Activated CD4-positive, alpha-beta T cell treated with anti-CD3 and anti-CD28 coated beads, Interleukin-2, amount 10 ng/mL, durations not matched to agents 24 days and 14 days (primary cell): ENCODE data around the gene FAM149B1. TPM values are rescaled to one million over a fixed set of nuclear protein-coding genes. Genes with fewer than 3 reads are reported as not detected.
"Not testable (repeated sequence)": the region's sequence is repeated elsewhere in the genome, so short reads cannot be mapped to it uniquely, and the experiment has no call there.

Experiments used
- DNase-seq: peaks from one replicate; pipeline ENCODE4 v3.0.0; 2022
- H3K27ac Mint-ChIP-seq: one replicate; pipeline ENCODE4 v1.8.0; 2022; ENCODE audit warnings: mild to moderate bottlenecking, mixed read lengths
- H3K27me3 Mint-ChIP-seq: one replicate; pipeline ENCODE4 v1.8.0; 2022; ENCODE audit warnings: mixed read lengths
- H3K36me3 Mint-ChIP-seq: one replicate; pipeline ENCODE4 v1.8.0; 2022; ENCODE audit warnings: low read depth, mild to moderate bottlenecking, mixed read lengths
- H3K4me1 Mint-ChIP-seq: one replicate; pipeline ENCODE4 v1.8.0; 2021; ENCODE audit warnings: mixed read lengths
- H3K4me3 Mint-ChIP-seq: one replicate; pipeline ENCODE4 v1.8.0; 2022; ENCODE audit warnings: mild to moderate bottlenecking, moderate library complexity, mixed read lengths
- H3K9me3 Mint-ChIP-seq: one replicate; pipeline ENCODE4 v1.8.0; 2021; ENCODE audit warnings: mixed read lengths
- intact Hi-C: fragments of 100-400 bp; cut with micrococcal nuclease; formaldehyde crosslinking; loops from one replicate; pipeline ENCODE4 v1.15.1; 2023
- total RNA-seq: library from RNA; stranded (reverse); gene quantifications from 2 replicates; pipeline ENCODE4 v1.2.3, GENCODE V29; 2022

The FAM149B1 gene
- total RNA-seq, 1 donor from 2014 or later = 11.5 TPM

DNA sequence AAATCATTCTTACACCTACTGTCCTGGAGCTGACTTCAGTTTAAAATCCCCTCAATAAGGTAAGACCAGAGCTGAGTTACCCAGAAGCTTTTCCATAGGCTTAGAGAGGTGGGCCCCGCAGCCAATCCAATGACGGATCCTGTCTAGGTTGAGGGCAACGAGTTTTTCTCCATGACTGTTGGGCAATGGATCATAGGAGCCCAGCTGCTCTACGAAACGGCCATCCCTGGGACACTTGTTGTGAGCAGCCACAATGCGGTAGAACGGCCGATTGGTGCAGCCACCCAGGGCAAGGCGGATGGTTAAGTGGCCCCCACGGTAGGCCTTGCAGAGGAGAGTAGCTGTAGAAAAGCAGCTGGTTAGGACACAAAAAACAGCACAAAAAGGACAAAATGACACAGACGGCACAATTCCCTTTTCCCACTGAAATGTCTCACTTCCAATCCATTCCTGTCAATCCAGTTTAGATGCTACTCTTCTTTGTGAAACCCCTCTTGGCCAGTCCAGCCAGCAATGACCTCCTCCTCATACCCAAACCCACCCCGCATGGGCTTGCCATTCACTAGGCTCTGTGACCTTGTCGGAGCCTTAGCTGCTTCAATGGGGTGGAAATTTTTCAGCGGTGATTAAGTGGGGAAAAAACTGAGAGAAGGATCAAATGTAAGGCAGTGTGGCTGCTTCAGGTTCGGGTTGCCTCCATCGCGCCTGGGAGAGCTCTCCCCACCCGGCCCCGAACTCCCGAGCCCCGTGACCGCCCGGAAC, 83.9 kb downstream of the FAM149B1 start:
- H3K9me3 Mint-ChIP-seq = no peaks in the 10 kb centered on the region
- peak overlapping the region; percentile 96 for H3K27ac Mint-ChIP-seq
- intact Hi-C loops = loop anchor here (2.0 to 5.0 kb wide), 3 partner anchors 83 to 490 kb away; partner anchors contain the start of genes ANXA7, ECD, FAM149B1 and SEC24C
- H3K4me1 Mint-ChIP-seq = peaks cover 34% of the 10 kb centered on the region
- H3K27me3 Mint-ChIP-seq = no peaks in the 10 kb centered on the region
- peak; percentile 64 for DNase-seq
- H3K36me3 Mint-ChIP-seq = peaks cover 48% of the 10 kb centered on the region
- H3K4me3 Mint-ChIP-seq = peak overlapping the region; percentile 94

DNA sequence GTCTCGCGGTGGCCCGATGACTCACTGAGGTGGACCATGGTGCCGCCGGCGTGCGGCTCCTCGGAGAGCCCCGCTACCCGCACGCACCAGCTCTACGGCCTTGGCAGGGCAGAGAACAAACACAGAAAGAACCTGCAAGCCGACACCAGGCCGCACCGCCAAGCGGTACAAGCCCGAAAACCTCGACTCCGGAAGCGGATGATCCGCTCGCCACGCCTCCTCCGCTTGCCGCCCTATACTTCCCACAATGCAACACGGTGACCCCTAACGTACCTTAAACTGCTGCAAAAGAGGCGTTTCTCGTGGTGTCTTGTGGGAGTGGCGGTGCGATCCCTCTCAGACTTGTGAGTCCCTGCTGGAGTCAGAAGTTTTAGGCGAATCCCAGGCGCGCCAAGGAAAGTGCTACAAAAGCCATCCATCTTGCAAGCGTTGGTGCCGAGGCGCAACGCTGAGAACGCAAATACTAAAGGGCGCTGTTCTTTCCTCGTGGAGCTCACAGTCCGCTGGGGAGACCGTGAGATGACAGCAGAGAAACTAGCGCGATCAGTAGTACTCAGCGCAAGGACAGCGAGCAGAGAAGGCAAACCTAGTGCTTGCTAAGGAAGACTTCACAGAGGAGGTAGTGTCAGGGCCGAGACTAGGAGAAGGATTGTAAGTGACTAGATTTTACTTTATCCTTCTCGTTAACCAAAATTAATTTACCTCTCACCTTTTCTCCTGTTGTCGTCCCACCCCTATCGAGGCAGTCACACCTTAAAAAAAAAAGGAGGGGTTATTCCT, 84.7 kb downstream of the FAM149B1 start, which contains the start of gene MRPS16:
MRPS16 (minus strand) TSS at position 200 of the 780 bp plus-strand sequence; CDS start at position 38, 162 bp downstream.
- peaks cover 34% of the 10 kb centered on the region for H3K4me1 Mint-ChIP-seq

DNA sequence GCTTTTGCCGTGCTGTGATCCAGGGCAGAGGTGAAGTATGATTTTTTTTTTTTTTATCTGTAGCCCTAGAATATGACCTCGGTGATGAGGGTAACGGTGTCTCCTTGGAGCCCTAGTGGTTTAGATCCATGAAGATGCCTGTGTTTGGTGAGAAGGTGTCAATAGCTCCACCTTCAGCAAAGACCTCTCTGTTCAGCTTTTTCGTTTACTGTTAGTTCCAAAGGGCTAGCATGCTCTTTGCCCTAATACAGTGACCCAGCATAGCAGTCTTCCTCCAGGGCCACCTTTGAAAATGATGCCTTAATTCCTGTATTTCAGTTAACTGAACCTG, 85.3 kb downstream of the FAM149B1 start:
- no peaks in the 10 kb centered on the region for H3K27me3 Mint-ChIP-seq
- peak; percentile 67 for DNase-seq
- H3K27ac Mint-ChIP-seq = peak overlapping the region; percentile 96
- H3K36me3 Mint-ChIP-seq = peaks cover 38% of the 10 kb centered on the region
- intact Hi-C loops = loop anchor here (2.0 to 5.0 kb wide), 3 partner anchors 84 to 489 kb away; partner anchors contain the start of genes ANXA7, ECD, FAM149B1 and SEC24C
- peaks cover 29% of the 10 kb centered on the region for H3K4me1 Mint-ChIP-seq
- H3K9me3 Mint-ChIP-seq = no peaks in the 10 kb centered on the region
- peak overlapping the region; percentile 94 for H3K4me3 Mint-ChIP-seq

More for the DNA sequence above, 84.7 kb downstream of the FAM149B1 start, which contains the start of gene MRPS16:
- Mint-ChIP-seq H3K27me3 (no peaks in the 10 kb centered on the region), H3K9me3 (no peaks in the 10 kb centered on the region), H3K4me3 (peak within 1 kb of the TSS; percentile 94), H3K27ac (peak within 1 kb of the TSS; percentile 96), H3K36me3 (peaks cover 44% of the 10 kb centered on the region)
- DNase-seq = peak; percentile 98
- intact Hi-C loops = loop anchor here (2.0 to 5.0 kb wide), 3 partner anchors 84 to 490 kb away; partner anchors contain the start of genes ANXA7, ECD, FAM149B1 and SEC24C

DNA sequence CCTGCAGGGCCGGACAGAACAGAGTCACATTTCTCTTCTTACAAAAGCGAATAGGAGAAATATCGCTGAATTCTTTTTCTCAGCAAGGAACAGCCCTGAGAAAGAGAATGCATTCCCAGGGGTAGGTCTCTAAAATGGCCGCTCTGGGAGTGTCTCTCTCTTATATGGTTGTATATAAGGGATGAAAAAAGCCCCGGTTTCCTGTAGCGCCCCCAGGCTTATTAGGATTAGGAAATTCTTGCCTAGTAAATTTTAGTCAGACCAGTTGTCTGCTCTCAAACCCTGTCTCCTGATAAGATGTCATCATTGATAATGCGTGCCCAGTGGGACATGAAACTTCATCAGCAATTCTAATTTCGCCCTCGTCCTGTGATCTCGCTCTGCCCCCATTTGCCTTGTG, 90.7 kb downstream of the FAM149B1 start:
- H3K9me3 Mint-ChIP-seq, intact Hi-C loops, H3K4me3 Mint-ChIP-seq, H3K27me3 Mint-ChIP-seq, H3K27ac Mint-ChIP-seq, DNase-seq, H3K4me1 Mint-ChIP-seq, H3K36me3 Mint-ChIP-seq: not testable (repeated sequence)

DNA sequence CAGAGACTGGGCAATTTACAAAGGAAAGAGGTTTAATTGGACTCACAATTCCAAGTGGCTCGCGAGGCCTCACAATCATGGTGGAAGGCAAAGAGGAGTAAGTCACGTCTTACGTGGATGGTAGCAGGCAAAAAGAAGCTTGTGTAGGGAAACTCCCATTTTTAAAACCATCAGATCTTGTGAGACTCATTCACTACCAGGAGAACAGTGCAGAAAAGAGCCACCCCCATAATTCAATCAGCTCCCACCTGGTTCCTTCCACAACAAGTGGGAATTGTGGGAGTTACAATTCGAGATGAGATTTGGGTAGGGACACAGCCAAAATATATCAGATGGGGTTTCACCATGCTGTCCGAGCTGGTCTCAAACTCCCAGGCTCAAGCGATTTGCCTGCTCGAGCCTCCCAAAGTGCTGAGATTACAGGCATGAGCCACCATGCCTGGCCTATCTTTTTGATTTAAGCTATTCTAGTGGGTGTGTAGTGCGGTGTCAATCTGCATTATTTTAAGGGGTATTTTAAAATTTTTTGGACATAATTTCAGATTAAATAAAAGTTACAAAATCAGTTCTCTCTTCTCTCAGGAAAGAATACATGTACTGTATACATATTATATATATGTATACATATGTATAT, 93.6 kb downstream of the FAM149B1 start:
- Mint-ChIP-seq H3K27me3 (peaks cover 8% of the 10 kb centered on the region), H3K27ac (no peak overlapping the region), H3K4me1 (peaks cover 6% of the 10 kb centered on the region), H3K9me3 (no peaks in the 10 kb centered on the region), H3K4me3 (no peak overlapping the region), H3K36me3 (no peaks in the 10 kb centered on the region)
- intact Hi-C loops = loop anchor here (5.0 kb wide), 1 partner anchor 381 kb away; the partner anchor contains the start of gene MYOZ1
- no peak for DNase-seq

DNA sequence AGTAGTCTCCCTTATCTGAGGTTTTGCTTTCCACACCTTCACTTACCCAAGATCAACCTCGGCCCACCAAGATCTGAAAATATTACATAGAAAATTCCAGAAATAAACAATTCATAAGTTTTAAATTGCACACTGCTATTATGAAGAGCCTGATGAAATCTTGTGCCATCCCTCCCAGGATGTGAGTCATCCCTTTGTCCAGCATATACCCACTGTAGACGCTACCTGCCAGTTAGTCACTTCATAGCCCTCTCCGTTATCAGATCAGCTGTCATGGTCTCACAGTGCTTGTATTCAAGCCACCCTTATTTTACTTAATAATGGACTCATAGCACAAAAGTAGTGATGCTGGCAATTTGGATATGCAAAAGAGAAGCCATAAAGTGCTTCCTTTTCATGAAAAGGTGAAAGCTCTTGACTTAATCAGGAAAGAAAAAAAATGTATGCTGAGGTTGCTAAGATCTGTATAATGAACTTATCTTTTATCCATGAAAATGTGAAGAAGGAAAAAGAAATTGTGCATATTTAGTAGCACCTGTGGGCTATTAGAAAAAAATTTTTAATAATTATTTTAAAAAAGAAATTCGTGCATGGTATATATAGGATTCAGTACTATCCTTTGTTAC, 94.3 kb downstream of the FAM149B1 start:
- DNase-seq = no peak
- Mint-ChIP-seq H3K4me1 (peaks cover 4% of the 10 kb centered on the region), H3K4me3 (no peak overlapping the region), H3K36me3 (no peaks in the 10 kb centered on the region), H3K27me3 (peaks cover 8% of the 10 kb centered on the region), H3K27ac (no peak overlapping the region), H3K9me3 (no peaks in the 10 kb centered on the region)
- intact Hi-C loops = loop anchor here (5.0 kb wide), 1 partner anchor 380 kb away; the partner anchor contains the start of gene MYOZ1

DNA sequence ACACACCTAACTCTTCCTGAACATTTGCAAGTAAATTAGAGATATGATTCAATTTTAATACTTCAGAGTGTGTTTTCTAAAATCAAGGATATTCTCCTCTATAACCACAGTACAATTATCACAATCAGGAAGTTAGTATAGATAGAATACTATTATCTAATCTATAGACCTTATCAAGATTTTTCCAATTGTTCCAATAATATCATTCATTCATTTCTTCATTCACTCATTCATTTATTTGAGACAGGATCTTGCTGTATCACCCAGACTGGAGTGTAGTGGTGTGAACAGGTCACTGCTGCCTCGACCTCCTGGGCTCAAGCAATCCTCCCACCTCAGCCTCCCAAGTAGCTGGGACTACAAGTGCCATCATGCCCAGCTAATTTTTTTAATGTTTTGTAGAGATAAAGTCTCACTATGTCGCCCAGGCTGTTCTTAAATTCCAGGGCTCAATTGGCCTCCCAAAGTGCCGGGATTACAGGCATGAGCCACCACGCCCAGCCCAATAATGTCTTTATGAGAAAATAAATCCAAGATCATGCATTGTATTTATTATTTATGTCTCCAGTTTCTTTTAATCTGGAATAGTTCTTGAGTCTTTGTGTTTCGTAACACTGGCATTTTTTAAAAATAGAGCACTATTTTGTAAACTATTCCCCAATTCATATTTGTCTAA, 95.1 kb downstream of the FAM149B1 start:
- no peak for DNase-seq
- Mint-ChIP-seq H3K27ac (no peak overlapping the region), H3K27me3 (peaks cover 9% of the 10 kb centered on the region), H3K9me3 (no peaks in the 10 kb centered on the region), H3K4me3 (no peak overlapping the region), H3K36me3 (no peaks in the 10 kb centered on the region), H3K4me1 (peaks cover 4% of the 10 kb centered on the region)
- intact Hi-C loops = loop anchor here (5.0 kb wide), 1 partner anchor 379 kb away; the partner anchor contains the start of gene MYOZ1

DNA sequence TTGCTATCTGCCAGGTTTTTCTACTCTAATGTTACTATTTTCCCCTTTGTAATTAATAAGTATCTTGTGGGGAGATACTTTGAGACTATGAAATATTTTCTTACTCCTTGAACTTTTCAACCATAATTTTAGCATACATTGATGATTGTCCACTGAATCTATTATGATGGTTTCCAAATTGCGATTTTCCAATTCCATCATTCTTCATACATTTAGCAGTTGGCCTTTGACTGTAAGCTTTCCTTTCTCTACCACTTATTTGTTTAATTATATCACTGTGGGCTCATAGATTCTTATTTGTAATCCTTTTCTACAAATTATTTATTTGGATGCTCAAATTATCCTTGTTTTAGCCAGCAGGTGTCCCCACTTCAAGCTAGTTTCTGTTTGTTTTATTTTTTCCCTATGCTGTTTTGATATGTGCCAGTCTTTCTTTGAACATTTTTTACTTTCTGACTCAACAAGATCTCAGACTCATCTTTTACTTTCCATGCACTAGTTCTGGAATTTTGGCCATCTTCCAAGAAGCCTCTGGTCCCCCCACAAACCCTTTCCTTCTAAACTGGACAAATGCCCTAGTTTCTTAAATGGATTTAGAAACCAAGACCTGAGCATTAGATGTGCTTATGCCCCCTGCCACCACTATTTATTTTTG, 95.9 kb downstream of the FAM149B1 start:
- no peak for DNase-seq
- H3K4me1 Mint-ChIP-seq = peaks cover 4% of the 10 kb centered on the region
- peaks cover 14% of the 10 kb centered on the region for H3K27me3 Mint-ChIP-seq
- H3K36me3 Mint-ChIP-seq = no peaks in the 10 kb centered on the region
- no peaks in the 10 kb centered on the region for H3K9me3 Mint-ChIP-seq
- intact Hi-C loops = loop anchor here (5.0 kb wide), 1 partner anchor 378 kb away; the partner anchor contains the start of gene MYOZ1
- no peak overlapping the region for H3K4me3 Mint-ChIP-seq
- H3K27ac Mint-ChIP-seq = no peak overlapping the region

DNA sequence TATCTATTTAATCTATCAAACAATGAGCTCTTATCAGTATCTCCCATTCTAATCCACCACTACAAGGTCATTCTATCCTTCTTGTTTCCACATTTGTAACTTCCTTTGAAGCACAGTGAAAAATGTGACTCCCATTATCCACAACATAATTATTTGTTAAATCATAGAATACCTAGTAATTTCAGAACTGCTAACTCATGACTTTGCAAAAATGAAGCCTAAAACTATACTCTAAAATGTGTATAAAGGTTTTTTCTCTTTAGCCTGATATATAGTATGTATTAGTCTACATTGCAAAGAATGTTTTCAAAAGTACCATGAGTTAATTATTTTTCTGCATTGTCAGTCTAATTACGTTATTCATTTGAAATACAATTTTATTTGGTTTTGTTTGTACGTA, 96.5 kb downstream of the FAM149B1 start:
- Mint-ChIP-seq H3K27me3 (peaks cover 19% of the 10 kb centered on the region), H3K36me3 (no peaks in the 10 kb centered on the region), H3K4me1 (peaks cover 4% of the 10 kb centered on the region), H3K9me3 (no peaks in the 10 kb centered on the region), H3K4me3 (no peak overlapping the region), H3K27ac (no peak overlapping the region)
- intact Hi-C loops = loop anchor here (5.0 kb wide), 1 partner anchor 378 kb away; the partner anchor contains the start of gene MYOZ1
- DNase-seq = no peak

DNA sequence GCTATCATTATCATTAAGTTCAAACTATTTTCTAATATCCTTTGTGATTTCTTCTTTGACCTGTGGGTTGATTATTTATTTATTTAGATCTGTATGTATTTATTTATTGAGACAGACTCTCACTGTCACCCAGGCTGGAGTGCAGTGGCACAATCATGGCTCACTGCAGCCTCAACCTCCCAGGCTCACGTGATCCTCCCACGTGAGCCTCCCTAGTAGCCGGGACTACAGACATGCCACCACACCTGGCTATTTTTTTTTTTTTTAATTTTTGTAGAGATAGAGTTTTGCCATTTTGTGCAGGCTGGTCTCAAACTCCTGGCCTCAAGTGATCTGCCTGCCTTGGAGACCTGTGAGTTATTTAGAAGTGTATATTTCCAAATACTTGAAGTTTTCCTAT, 113.2 kb downstream of the FAM149B1 start:
- no peak for DNase-seq
- no peak overlapping the region for H3K4me3 Mint-ChIP-seq
- intact Hi-C loops = no loop called here
- no peak overlapping the region for H3K27ac Mint-ChIP-seq
- H3K9me3 Mint-ChIP-seq = no peaks in the 10 kb centered on the region
- H3K36me3 Mint-ChIP-seq = no peaks in the 10 kb centered on the region
- peaks cover 16% of the 10 kb centered on the region for H3K27me3 Mint-ChIP-seq
- H3K4me1 Mint-ChIP-seq = no peaks in the 10 kb centered on the region

DNA sequence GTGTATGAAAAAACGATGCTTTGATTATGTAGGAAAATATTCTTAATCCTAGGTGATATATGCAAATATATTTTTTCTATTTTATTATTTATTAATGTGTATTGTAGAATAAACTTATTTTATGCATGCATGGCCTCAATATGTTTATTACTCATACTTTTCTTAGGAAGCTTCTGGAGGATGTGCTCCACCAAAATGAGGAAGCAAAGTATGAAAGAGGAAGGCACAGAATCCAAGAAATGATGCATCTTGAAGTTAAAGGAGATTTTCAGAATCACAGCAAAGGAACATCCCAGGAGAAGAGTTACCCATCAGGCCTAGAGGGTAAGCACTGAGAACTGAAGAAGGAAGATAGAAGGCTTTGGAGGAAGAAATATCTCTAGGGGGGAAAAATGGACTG, 119.5 kb downstream of the FAM149B1 start:
- intact Hi-C loops = no loop called here
- Mint-ChIP-seq H3K4me1 (no peaks in the 10 kb centered on the region), H3K27me3 (peaks cover 9% of the 10 kb centered on the region), H3K36me3 (no peaks in the 10 kb centered on the region), H3K27ac (no peak overlapping the region), H3K4me3 (no peak overlapping the region), H3K9me3 (no peaks in the 10 kb centered on the region)
- DNase-seq = no peak

DNA sequence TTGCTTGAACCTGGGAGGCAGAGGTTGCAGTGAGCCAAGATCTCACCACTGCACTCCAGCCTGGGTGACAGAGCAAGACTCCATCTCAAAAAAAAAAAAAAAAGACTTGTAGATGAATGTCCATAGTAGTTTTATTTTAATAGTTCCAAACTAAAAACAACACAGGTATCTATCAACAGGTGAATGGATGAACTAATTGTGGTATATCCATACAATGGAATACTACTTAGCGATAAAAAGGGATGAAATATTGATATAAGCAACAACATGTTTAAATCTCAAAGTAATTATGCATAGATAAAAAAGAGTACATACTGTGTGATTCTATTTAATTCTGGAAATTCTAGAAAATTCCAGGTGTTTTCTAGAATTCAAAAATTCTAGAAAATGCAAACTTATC, 122.0 kb downstream of the FAM149B1 start:
- no peaks in the 10 kb centered on the region for H3K9me3 Mint-ChIP-seq
- H3K4me1 Mint-ChIP-seq = no peaks in the 10 kb centered on the region
- no peak overlapping the region for H3K4me3 Mint-ChIP-seq
- DNase-seq = no peak
- H3K36me3 Mint-ChIP-seq = no peaks in the 10 kb centered on the region
- H3K27ac Mint-ChIP-seq = no peak overlapping the region
- intact Hi-C loops = no loop called here
- H3K27me3 Mint-ChIP-seq = peaks cover 6% of the 10 kb centered on the region
